OCI-LY7 (cell line): ENCODE data around the gene UQCRC1. TPM values are rescaled to one million over a fixed set of nuclear protein-coding genes. Genes with fewer than 3 reads are reported as not detected.

ENCODE experiments used
- BruUV-seq: library from RNA; stranded (reverse); fragments of 400-500 nt; replicated peaks from 2 replicates; lab custom pipeline; 2021; lab: Mats Ljungman, UMichigan
- CTCF ChIA-PET: fragments of 300-600 bp; sonication (Branson Sonifier 250); formaldehyde crosslinking; loops from one replicate; lab custom pipeline; 2022; ENCODE audit warnings: antibody characterized with exemption; ENCODE audit not compliant: unreplicated experiment; lab: Charles Lee
- POLR2A ChIA-PET: fragments of 300-600 bp; sonication (Branson Sonifier 250); formaldehyde crosslinking; loops from one replicate; lab custom pipeline; 2022; ENCODE audit warnings: antibody characterized with exemption; lab: Charles Lee
- DNase-seq: peaks from one replicate; pipeline ENCODE4 v3.0.0-alpha.2; 2015; ENCODE audit warnings: low spot score
- H2AFZ ChIP-seq: fragments of 200-600 bp; sonication (generic), shearing (Covaris generic); 2 replicates; pipeline ENCODE4 v1.6.1; 2014; ENCODE audit warnings: mild to moderate bottlenecking, antibody characterized with exemption, low read length, moderate library complexity
- H3K27ac ChIP-seq: fragments of 200-600 bp; sonication (generic); 2 replicates; pipeline ENCODE4 v1.5.1; 2014; ENCODE audit warnings: mixed run types, low read depth, mild to moderate bottlenecking, moderate library complexity, low read length, inconsistent platforms; ENCODE audit not compliant: poor library complexity, severe bottlenecking
- H3K36me3 ChIP-seq: fragments of 200-600 bp; sonication (generic); 2 replicates; pipeline ENCODE4 v1.6.1; 2014; ENCODE audit warnings: mild to moderate bottlenecking, antibody characterized with exemption, low read length, moderate library complexity, mixed read lengths; ENCODE audit not compliant: insufficient read depth
- H3K4me1 ChIP-seq: fragments of 200-600 bp; sonication (generic); 2 replicates; pipeline ENCODE4 v1.5.1; 2014; ENCODE audit warnings: mild to moderate bottlenecking, low read length; ENCODE audit not compliant: insufficient read depth, poor library complexity, severe bottlenecking
- H3K4me2 ChIP-seq: fragments of 200-600 bp; sonication (generic); 2 replicates; pipeline ENCODE4 v1.6.1; 2014; ENCODE audit warnings: mild to moderate bottlenecking, low read length
- H3K4me3 ChIP-seq: fragments of 200-600 bp; sonication (generic); 2 replicates; pipeline ENCODE4 v1.5.1; 2014; ENCODE audit warnings: mild to moderate bottlenecking, low read depth, low read length; ENCODE audit not compliant: poor library complexity, severe bottlenecking
- H3K79me2 ChIP-seq: fragments of 200-600 bp; sonication (generic); 2 replicates; pipeline ENCODE4 v1.6.1; 2016; ENCODE audit warnings: low read depth, mild to moderate bottlenecking, low read length, moderate library complexity, mixed read lengths; ENCODE audit not compliant: insufficient read depth
- H3K9me2 ChIP-seq: fragments of 200-600 bp; sonication (generic); 2 replicates; pipeline ENCODE4 v1.6.1; 2016; ENCODE audit warnings: mild to moderate bottlenecking, low read length, mixed read lengths; ENCODE audit not compliant: insufficient read depth
- H3K9me3 ChIP-seq: fragments of 200-600 bp; sonication (generic); 2 replicates; pipeline ENCODE4 v1.6.1; 2014; ENCODE audit warnings: mild to moderate bottlenecking, mixed run types, low read length, mixed read lengths
- H4K20me1 ChIP-seq: fragments of 200-600 bp; sonication (generic); 2 replicates; pipeline ENCODE4 v1.6.1; 2014; ENCODE audit warnings: mild to moderate bottlenecking, antibody characterized with exemption, low read length, moderate library complexity, mixed read lengths; ENCODE audit not compliant: insufficient read depth
- CTCF ChIP-seq: fragments of 200-600 bp; sonication (generic); conservative IDR thresholded peaks from 2 replicates; pipeline ENCODE4 v1.5.1; 2014; ENCODE audit warnings: mild to moderate bottlenecking, antibody characterized with exemption, low read length, moderate library complexity, mixed read lengths
- EZH2phosphoT487 ChIP-seq: fragments of 200-600 bp; sonication (generic); IDR thresholded peaks from 2 replicates; pipeline ENCODE4 v1.6.1; 2018; ENCODE audit warnings: low read depth, borderline replicate concordance, mild to moderate bottlenecking, mixed run types, antibody characterized with exemption, low read length, moderate library complexity, mixed read lengths
- intact Hi-C: fragments of 100-400 bp; cut with micrococcal nuclease; formaldehyde crosslinking; loops from one replicate; pipeline ENCODE4 v1.10.0; 2022; ENCODE audit not compliant: unreplicated experiment
- total RNA-seq, 2 experiments: library from RNA; depleted of rRNA in 1 of 2; stranded (reverse); fragments of >200 nt in 1 of 2; shearing (Covaris generic) in 1 of 2; gene quantifications; 2 replicates each; pipeline ENCODE4 v1.2.3, GENCODE V29; 2014 to 2022

The UQCRC1 gene
- total RNA-seq, 2 experiments from 2014 or later: 125 to 194 TPM

- no peaks in the 10 kb centered on the region for H3K9me3 ChIP-seq
- H3K79me2 ChIP-seq: no peaks in the 10 kb centered on the region
- POLR2A ChIA-PET: no interaction called here
- H3K4me3 ChIP-seq: no peak overlapping the region
- CTCF ChIA-PET: no interaction called here
- intact Hi-C loops: no loop called here
- no peak overlapping the region for H2AFZ ChIP-seq
- H3K36me3 ChIP-seq: no peaks in the 10 kb centered on the region
- H4K20me1 ChIP-seq: no peaks in the 10 kb centered on the region
- no peak for DNase-seq
- no peak overlapping the region for H3K27ac ChIP-seq
- TF ChIP-seq CTCF: no peak
- TF ChIP-seq EZH2phosphoT487: no peak
- no TSS peak for BruUV-seq
- no peaks in the 10 kb centered on the region for H3K9me2 ChIP-seq
- H3K4me1 ChIP-seq: no peaks in the 10 kb centered on the region
- no peak overlapping the region for H3K4me2 ChIP-seq
Measured at GRCh38 chr3:48568476-48568875, 41.0 kb downstream of the UQCRC1 start.

DNA sequence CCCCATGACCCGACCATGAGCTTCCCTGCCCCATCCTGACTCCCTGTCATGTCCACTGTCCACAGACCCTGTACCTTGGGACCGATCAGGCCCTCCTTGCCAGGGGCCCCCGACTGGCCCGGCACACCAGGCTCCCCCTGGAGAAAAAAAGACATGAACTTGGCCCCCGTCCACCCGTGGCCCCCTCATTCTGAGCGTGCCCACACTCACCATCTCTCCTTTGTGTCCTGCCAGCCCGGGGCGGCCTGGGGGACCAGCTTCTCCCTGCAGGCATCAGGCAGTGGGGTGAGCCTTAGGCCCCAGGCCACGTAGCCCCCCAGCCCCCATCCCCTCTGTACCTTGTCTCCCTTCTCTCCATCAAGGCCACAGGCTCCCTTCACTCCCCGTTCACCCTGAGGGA is 41.9 kb downstream of the UQCRC1 start:
- Histone ChIP-seq H3K9me2 (no peaks in the 10 kb centered on the region), H3K4me3 (no peak overlapping the region), H3K4me2 (no peak overlapping the region), H3K9me3 (no peaks in the 10 kb centered on the region), H3K36me3 (no peaks in the 10 kb centered on the region), H3K27ac (no peak overlapping the region), H3K4me1 (no peaks in the 10 kb centered on the region), H2AFZ (no peak overlapping the region), H4K20me1 (no peaks in the 10 kb centered on the region), H3K79me2 (no peaks in the 10 kb centered on the region)
- TF ChIP-seq CTCF (no peak), EZH2phosphoT487 (no peak)
- no TSS peak for BruUV-seq
- CTCF ChIA-PET: no interaction called here
- intact Hi-C loops: no loop called here
- POLR2A ChIA-PET: interaction anchor here (0.6 to 0.7 kb wide), 2 partner anchors 15 to 186 kb away, joined by 3 read pairs; no protein-coding TSS in a partner anchor
- DNase-seq: no peak

DNA sequence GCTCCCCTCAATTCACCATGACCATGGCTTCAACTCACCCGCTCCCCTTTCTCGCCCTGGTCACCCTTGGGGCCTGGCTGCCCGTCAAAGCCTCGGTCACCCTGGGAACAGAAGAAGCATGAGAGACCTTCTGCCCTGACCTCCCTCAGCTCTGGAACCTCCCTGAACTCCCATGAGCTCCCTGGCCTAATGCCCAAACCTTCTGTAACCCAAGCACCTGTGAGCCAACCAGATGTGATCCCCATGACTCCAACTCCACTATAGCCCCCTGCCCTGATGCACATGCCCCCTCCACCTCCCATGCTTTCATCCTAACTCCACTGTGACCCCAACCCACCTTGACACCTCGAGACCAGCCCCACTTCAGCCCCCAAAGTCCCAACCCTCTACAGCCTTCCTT is 42.4 kb downstream of the UQCRC1 start:
- POLR2A ChIA-PET: interaction anchor here (0.6 to 0.7 kb wide), 3 partner anchors 15 to 1532 kb away, joined by 3 read pairs; no protein-coding TSS in a partner anchor

More for the DNA sequence above, 42.4 kb downstream of the UQCRC1 start:
- Histone ChIP-seq H4K20me1 (no peaks in the 10 kb centered on the region), H3K4me1 (no peaks in the 10 kb centered on the region), H3K4me2 (no peak overlapping the region), H3K36me3 (no peaks in the 10 kb centered on the region), H3K9me2 (no peaks in the 10 kb centered on the region), H3K9me3 (no peaks in the 10 kb centered on the region), H3K4me3 (no peak overlapping the region), H3K27ac (no peak overlapping the region), H3K79me2 (no peaks in the 10 kb centered on the region), H2AFZ (no peak overlapping the region)
- DNase-seq: no peak
- TF ChIP-seq EZH2phosphoT487 (no peak), CTCF (no peak)
- intact Hi-C loops: no loop called here
- no TSS peak for BruUV-seq
- CTCF ChIA-PET: no interaction called here
